HEK293 (cell line): ENCODE data around the gene ZNF804A.

Experiments used
- CTCF ChIA-PET: fragments of 350-600 bp; formaldehyde crosslinking; extraction: SDS; loops from one replicate; lab custom pipeline; 2021; ENCODE audit warnings: antibody characterized with exemption; lab: Yijun Ruan, JAX
- POLR2A ChIA-PET: fragments of 300-600 bp; formaldehyde crosslinking; extraction: SDS; loops from one replicate; lab custom pipeline; 2020; ENCODE audit warnings: antibody characterized with exemption, inconsistent platforms; lab: Yijun Ruan, JAX
- H3K27ac ChIP-seq: fragments of 200-500 bp; sonication (Bioruptor generic); 2 replicates; pipeline ENCODE4 v1.5.1; 2014; ENCODE audit warnings: low read depth, low read length, control low read depth, inconsistent platforms; ENCODE audit errors: extremely low read depth
- H3K36me3 ChIP-seq, 2 experiments: fragments of 200-500 bp in 1 of 2; sonication (Bioruptor generic) in 1 of 2; 1 replicate in 1 of 2; 2 replicates in 1 of 2; pipeline ENCODE4 v1.5.1; 2014 to 2017; ENCODE audit warnings: inconsistent platforms in 2 of 2, low read length in 2 of 2; ENCODE audit not compliant: control insufficient read depth in 2 of 2, insufficient read depth in 1 of 2
- H3K4me1 ChIP-seq: fragments of 200-500 bp; sonication (Bioruptor generic); 2 replicates; pipeline ENCODE4 v1.5.1; 2014; ENCODE audit warnings: mild to moderate bottlenecking, low read length, inconsistent platforms; ENCODE audit not compliant: control insufficient read depth, insufficient read depth
- H3K4me3 ChIP-seq: 2 replicates; pipeline ENCODE4 v1.5.1; 2011; ENCODE audit warnings: low read depth, mild to moderate bottlenecking, control low read depth, low read length, moderate library complexity
- H3K9me3 ChIP-seq: fragments of 200-500 bp; sonication (Bioruptor generic); 2 replicates; pipeline ENCODE4 v1.5.1; 2014; ENCODE audit warnings: low read depth, low read length, inconsistent platforms; ENCODE audit not compliant: control insufficient read depth, insufficient read depth
- BCL11A ChIP-seq: fragments of 450-650 bp; formaldehyde crosslinking; IDR thresholded peaks from 2 replicates; pipeline ENCODE4 v1.5.1; 2016; ENCODE audit warnings: low read depth, missing biosample characterization, missing genetic modification characterization
- GLI2 ChIP-seq: fragments of 450-650 bp; formaldehyde crosslinking; IDR thresholded peaks from 2 replicates; pipeline ENCODE4; 2017; ENCODE audit warnings: missing biosample characterization, missing genetic modification characterization, low read depth, borderline replicate concordance
- GLI4 ChIP-seq: fragments of 450-650 bp; formaldehyde crosslinking; IDR thresholded peaks from 2 replicates; pipeline ENCODE4 v1.5.1; 2016; ENCODE audit warnings: missing biosample characterization, missing genetic modification characterization
- KLF10 ChIP-seq: fragments of 450-650 bp; IDR thresholded peaks from 2 replicates; pipeline ENCODE4 v1.5.1; 2018; ENCODE audit warnings: missing biosample characterization, mild to moderate bottlenecking, missing genetic modification characterization
- KLF17 ChIP-seq: fragments of 450-650 bp; formaldehyde crosslinking; IDR thresholded peaks from 2 replicates; pipeline ENCODE4 v1.5.1; 2016; ENCODE audit warnings: missing biosample characterization, missing genetic modification characterization
- OSR2 ChIP-seq: fragments of 450-650 bp; formaldehyde crosslinking; IDR thresholded peaks from 2 replicates; pipeline ENCODE4 v1.5.1; 2016; ENCODE audit warnings: missing biosample characterization, missing genetic modification characterization
- TCF7L2 ChIP-seq: IDR thresholded peaks from 2 replicates; pipeline ENCODE4 v1.6.1; 2011; ENCODE audit warnings: low read depth, mild to moderate bottlenecking, inconsistent platforms, low read length, moderate library complexity, borderline replicate concordance
- WT1 ChIP-seq: fragments of 450-650 bp; formaldehyde crosslinking; IDR thresholded peaks from 2 replicates; pipeline ENCODE4 v1.5.1; 2016; ENCODE audit warnings: missing biosample characterization, missing genetic modification characterization
- ZBTB17 ChIP-seq: fragments of 450-650 bp; formaldehyde crosslinking; IDR thresholded peaks from 2 replicates; pipeline ENCODE4 v1.5.1; 2016; ENCODE audit warnings: missing biosample characterization, missing genetic modification characterization
- ZBTB48 ChIP-seq: fragments of 450-650 bp; formaldehyde crosslinking; IDR thresholded peaks from 2 replicates; pipeline ENCODE4 v1.5.1; 2016; ENCODE audit warnings: missing biosample characterization, missing genetic modification characterization
- ZBTB7A ChIP-seq: fragments of 450-650 bp; formaldehyde crosslinking; IDR thresholded peaks from 2 replicates; pipeline ENCODE4 v1.5.1; 2016; ENCODE audit warnings: low read depth, missing biosample characterization, missing genetic modification characterization
- ZEB2 ChIP-seq: fragments of 450-650 bp; formaldehyde crosslinking; IDR thresholded peaks from 2 replicates; pipeline ENCODE4 v1.5.1; 2016; ENCODE audit warnings: missing biosample characterization, missing genetic modification characterization
- ZFHX2 ChIP-seq: fragments of 450-650 bp; formaldehyde crosslinking; conservative IDR thresholded peaks from 2 replicates; pipeline ENCODE4 v1.5.1; 2016; ENCODE audit warnings: missing biosample characterization, missing genetic modification characterization
- ZFP3 ChIP-seq: fragments of 450-650 bp; formaldehyde crosslinking; IDR thresholded peaks from 2 replicates; pipeline ENCODE4 v1.5.1; 2016; ENCODE audit warnings: low read depth, missing biosample characterization, missing genetic modification characterization
- ZNF121 ChIP-seq: fragments of 450-650 bp; formaldehyde crosslinking; IDR thresholded peaks from 2 replicates; pipeline ENCODE4 v1.5.1; 2016; ENCODE audit warnings: missing biosample characterization, missing genetic modification characterization
- ZNF146 ChIP-seq: fragments of 450-650 bp; formaldehyde crosslinking; IDR thresholded peaks from 2 replicates; pipeline ENCODE4 v1.5.1; 2016; ENCODE audit warnings: missing biosample characterization, missing genetic modification characterization
- ZNF155 ChIP-seq: fragments of 450-650 bp; formaldehyde crosslinking; IDR thresholded peaks from 2 replicates; pipeline ENCODE4 v1.5.1; 2016; ENCODE audit warnings: missing biosample characterization, missing genetic modification characterization
- ZNF18 ChIP-seq: fragments of 450-650 bp; formaldehyde crosslinking; IDR thresholded peaks from 2 replicates; pipeline ENCODE4 v1.5.1; 2016; ENCODE audit warnings: missing biosample characterization, missing genetic modification characterization
- ZNF19 ChIP-seq: fragments of 450-650 bp; formaldehyde crosslinking; IDR thresholded peaks from 2 replicates; pipeline ENCODE4; 2016; ENCODE audit warnings: missing biosample characterization, missing genetic modification characterization, low read depth
- ZNF202 ChIP-seq: fragments of 450-650 bp; formaldehyde crosslinking; IDR thresholded peaks from 2 replicates; pipeline ENCODE4 v1.5.1; 2016; ENCODE audit warnings: missing biosample characterization, missing genetic modification characterization, borderline replicate concordance
- ZNF223 ChIP-seq: fragments of 450-650 bp; formaldehyde crosslinking; IDR thresholded peaks from 2 replicates; pipeline ENCODE4 v1.5.1; 2016; ENCODE audit warnings: missing biosample characterization, missing genetic modification characterization
- ZNF311 ChIP-seq: fragments of 450-650 bp; formaldehyde crosslinking; IDR thresholded peaks from 2 replicates; pipeline ENCODE4 v1.5.1; 2017; ENCODE audit warnings: missing biosample characterization, missing genetic modification characterization, borderline replicate concordance
- ZNF404 ChIP-seq: fragments of 450-650 bp; formaldehyde crosslinking; IDR thresholded peaks from 2 replicates; pipeline ENCODE4 v1.5.1; 2017; ENCODE audit warnings: missing biosample characterization, missing genetic modification characterization
- ZNF416 ChIP-seq: fragments of 450-650 bp; formaldehyde crosslinking; IDR thresholded peaks from 2 replicates; pipeline ENCODE4 v1.5.1; 2016; ENCODE audit warnings: missing biosample characterization, missing genetic modification characterization
- ZNF510 ChIP-seq: fragments of 450-650 bp; formaldehyde crosslinking; IDR thresholded peaks from 2 replicates; pipeline ENCODE4 v1.5.1; 2018; ENCODE audit warnings: mild to moderate bottlenecking, missing genetic modification characterization, missing biosample characterization; ENCODE audit not compliant: insufficient replicate concordance
- ZNF514 ChIP-seq: fragments of 450-650 bp; formaldehyde crosslinking; IDR thresholded peaks from 2 replicates; pipeline ENCODE4 v1.5.1; 2016; ENCODE audit warnings: missing biosample characterization, missing genetic modification characterization
- ZNF549 ChIP-seq: fragments of 450-650 bp; IDR thresholded peaks from 2 replicates; pipeline ENCODE4 v1.5.1; 2018; ENCODE audit warnings: missing biosample characterization, missing genetic modification characterization, mild to moderate bottlenecking, inconsistent platforms, moderate library complexity
- ZNF629 ChIP-seq: fragments of 450-650 bp; formaldehyde crosslinking; IDR thresholded peaks from 2 replicates; pipeline ENCODE4 v1.5.1; 2017; ENCODE audit warnings: missing biosample characterization, missing genetic modification characterization
- ZNF658 ChIP-seq: fragments of 450-650 bp; formaldehyde crosslinking; IDR thresholded peaks from 2 replicates; pipeline ENCODE4; 2016; ENCODE audit warnings: missing biosample characterization, missing genetic modification characterization
- ZNF768 ChIP-seq: fragments of 450-650 bp; formaldehyde crosslinking; IDR thresholded peaks from 2 replicates; pipeline ENCODE4 v1.5.1; 2018; ENCODE audit warnings: missing biosample characterization, mild to moderate bottlenecking, missing genetic modification characterization
- ZNF830 ChIP-seq: fragments of 450-650 bp; IDR thresholded peaks from 2 replicates; pipeline ENCODE4 v1.5.0; 2018; ENCODE audit warnings: missing biosample characterization, missing genetic modification characterization, low read depth, mild to moderate bottlenecking, moderate library complexity
- ZNF837 ChIP-seq: fragments of 450-650 bp; formaldehyde crosslinking; IDR thresholded peaks from 2 replicates; pipeline ENCODE4 v1.5.1; 2016; ENCODE audit warnings: missing biosample characterization, missing genetic modification characterization
- TF ChIP-seq, protein P1 (sequence below): fragments of 450-650 bp; formaldehyde crosslinking; IDR thresholded peaks from 2 replicates; pipeline ENCODE4 v1.5.1; 2017; ENCODE audit warnings: missing biosample characterization, missing genetic modification characterization

Gene ZNF804A

DNA sequence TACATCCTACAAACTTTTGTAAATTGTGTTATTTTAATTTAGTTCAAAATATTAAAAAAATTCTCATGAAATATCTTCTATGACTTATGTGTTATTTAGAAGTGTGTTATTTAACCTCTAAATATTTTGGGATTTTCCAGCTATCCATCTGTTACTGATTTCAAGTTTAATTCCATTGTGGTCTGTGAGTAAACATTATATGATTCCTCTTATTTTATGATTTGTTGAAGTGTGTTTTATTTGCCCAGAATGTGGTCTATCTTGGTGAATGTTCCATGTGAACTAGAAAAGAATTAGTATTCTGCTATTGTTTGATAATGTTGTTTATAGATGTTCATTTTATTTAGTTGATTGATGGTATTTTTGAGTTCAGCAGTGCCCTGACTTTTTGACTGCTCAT, 136.0 kb downstream of the ZNF804A start (continued):
- TF ChIP-seq, protein P1, sequence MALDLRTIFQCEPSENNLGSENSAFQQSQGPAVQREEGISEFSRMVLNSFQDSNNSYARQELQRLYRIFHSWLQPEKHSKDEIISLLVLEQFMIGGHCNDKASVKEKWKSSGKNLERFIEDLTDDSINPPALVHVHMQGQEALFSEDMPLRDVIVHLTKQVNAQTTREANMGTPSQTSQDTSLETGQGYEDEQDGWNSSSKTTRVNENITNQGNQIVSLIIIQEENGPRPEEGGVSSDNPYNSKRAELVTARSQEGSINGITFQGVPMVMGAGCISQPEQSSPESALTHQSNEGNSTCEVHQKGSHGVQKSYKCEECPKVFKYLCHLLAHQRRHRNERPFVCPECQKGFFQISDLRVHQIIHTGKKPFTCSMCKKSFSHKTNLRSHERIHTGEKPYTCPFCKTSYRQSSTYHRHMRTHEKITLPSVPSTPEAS (tag by site-specific recombination) = no peak
- no peak for TF ChIP-seq ZFHX2 (tag by site-specific recombination)
- no peak for TF ChIP-seq ZNF18
- TF ChIP-seq GLI4 (tag by site-specific recombination) = no peak
- TF ChIP-seq TCF7L2 = no peak
- no peak for TF ChIP-seq ZNF768

DNA sequence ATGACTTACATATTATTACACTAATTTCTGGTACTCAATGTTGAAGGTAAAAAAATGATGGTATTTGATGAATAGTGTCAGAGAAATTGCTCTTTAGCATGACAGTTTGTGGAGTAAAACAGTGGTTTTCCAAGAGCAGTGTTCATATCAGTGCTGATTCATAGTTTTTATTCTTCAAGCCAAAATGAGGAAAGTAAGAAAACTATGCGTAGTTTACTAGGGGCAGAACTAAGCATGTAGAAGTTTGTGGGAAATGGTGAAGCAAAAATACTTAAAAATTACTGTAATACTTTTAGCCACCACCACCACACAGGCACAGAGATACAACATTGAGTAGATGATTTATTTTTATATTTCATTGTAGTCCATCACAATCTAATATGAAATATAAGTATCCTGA, 137.3 kb downstream of the ZNF804A start:
- Histone ChIP-seq H3K4me1 (no peaks in the 10 kb centered on the region), H3K27ac (no peak overlapping the region), H3K4me3 (no peak overlapping the region), H3K9me3 (no peaks in the 10 kb centered on the region)
- CTCF ChIA-PET = no interaction called here
- TF ChIP-seq ZNF658 (tag by site-specific recombination) = no peak
- TF ChIP-seq KLF17 = no peak
- TF ChIP-seq GLI2 (tag by site-specific recombination) = no peak
- no peak for TF ChIP-seq ZNF416 (tag by site-specific recombination)
- TF ChIP-seq ZNF629 (tag by site-specific recombination) = no peak
- TF ChIP-seq ZNF121 (tag by site-specific recombination) = no peak
- no peak for TF ChIP-seq ZNF202 (tag by site-specific recombination)
- TF ChIP-seq ZNF311 = no peak
- TF ChIP-seq ZNF830 = no peak
- TF ChIP-seq, all 188 proteins: peak for 0
- H3K36me3 ChIP-seq = no peaks in the 10 kb centered on the region
- POLR2A ChIA-PET = no interaction called here

DNA sequence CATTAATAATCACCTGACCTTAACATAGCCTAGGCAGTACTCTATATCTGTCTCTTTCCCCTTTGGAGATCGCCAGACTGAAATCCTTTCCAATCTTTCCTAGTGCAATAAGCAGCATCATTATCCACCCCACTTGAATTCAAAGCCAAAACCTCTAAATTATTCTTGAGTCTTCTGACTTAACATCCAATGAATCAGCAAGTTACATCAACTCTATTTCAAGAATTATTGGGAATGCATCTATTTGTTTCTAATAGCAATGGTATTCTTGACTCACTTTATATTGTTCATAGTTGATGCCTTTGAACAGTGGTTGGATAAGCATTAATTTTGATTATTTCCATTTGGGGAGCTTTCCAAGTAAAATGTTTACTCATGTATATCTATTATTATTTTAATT, 144.8 kb downstream of the ZNF804A start:
- Histone ChIP-seq H3K4me3 (no peak overlapping the region), H3K27ac (no peak overlapping the region), H3K36me3 (no peaks in the 10 kb centered on the region)
- CTCF ChIA-PET = no interaction called here
- TF ChIP-seq KLF17 (no peak), ZNF155 (tag by site-specific recombination) (no peak), ZNF510 (no peak), KLF10 (no peak), ZNF146 (no peak), ZNF837 (no peak), ZFP3 (no peak), ZBTB17 (tag by site-specific recombination) (no peak), OSR2 (tag by site-specific recombination) (no peak), ZNF549 (no peak), BCL11A (tag by site-specific recombination) (no peak), ZBTB48 (tag by site-specific recombination) (no peak), ZNF223 (tag by site-specific recombination) (no peak), WT1 (tag by site-specific recombination) (no peak), ZNF404 (no peak), ZNF19 (no peak), ZEB2 (no peak), ZNF514 (tag by site-specific recombination) (no peak), ZBTB7A (tag by site-specific recombination) (no peak), TCF7L2 (no peak)
- TF ChIP-seq, all 188 proteins: peak for 0
- no peaks in the 10 kb centered on the region for H3K4me1 ChIP-seq
- POLR2A ChIA-PET = no interaction called here
- no peaks in the 10 kb centered on the region for H3K9me3 ChIP-seq
